WTC11 (cell line): Measurements from ENCODE around the gene NCS1. TPM values are rescaled to one million over a fixed set of nuclear protein-coding genes. Genes with fewer than 3 reads are reported as not detected.

Source experiments
- ATAC-seq: fragments of 200-7000 bp; cut with Tn5 transposase; 2 replicates; pipeline ENCODE4 v1.10.0; 2021; ENCODE audit warnings: mild to moderate bottlenecking, moderate library complexity
- CTCF ChIA-PET: fragments of 300-600 bp; sonication (Branson Sonifier 250); formaldehyde crosslinking; loops from one replicate; lab custom pipeline; 2021; ENCODE audit warnings: antibody characterized with exemption; lab: Charles Lee
- POLR2A ChIA-PET: fragments of 350-600 bp; sonication (Branson Sonifier 250); formaldehyde crosslinking; loops from one replicate; lab custom pipeline; 2021; ENCODE audit warnings: antibody characterized with exemption; lab: Charles Lee
- DNase-seq: peaks from one replicate; pipeline ENCODE4 v3.0.0; 2021; ENCODE audit warnings: low spot score
- H3K27ac Mint-ChIP-seq: 2 replicates; pipeline ENCODE4 v1.8.0; 2021; ENCODE audit warnings: mixed read lengths
- H3K27me3 Mint-ChIP-seq: 2 replicates; pipeline ENCODE4 v1.8.0; 2021; ENCODE audit warnings: low read depth, mild to moderate bottlenecking, moderate library complexity, mixed read lengths
- H3K36me3 Mint-ChIP-seq: 2 replicates; pipeline ENCODE4 v1.8.0; 2021; ENCODE audit warnings: mixed read lengths
- H3K4me1 Mint-ChIP-seq: 2 replicates; pipeline ENCODE4 v1.8.0; 2022; ENCODE audit warnings: mixed read lengths
- H3K4me3 Mint-ChIP-seq: 2 replicates; pipeline ENCODE4 v1.8.0; 2021; ENCODE audit warnings: mild to moderate bottlenecking, moderate library complexity, mixed read lengths
- H3K9me3 Mint-ChIP-seq: 2 replicates; pipeline ENCODE4 v1.8.0; 2021; ENCODE audit warnings: mixed read lengths
- CREB1 ChIP-seq: sonication (generic); formaldehyde crosslinking; IDR thresholded peaks from 2 replicates; pipeline ENCODE4 v1.8.0; 2023; ENCODE audit warnings: mild to moderate bottlenecking, missing genetic modification reagents
- GTF2I ChIP-seq: fragments of 250-450 bp; sonication (Bioruptor Pico); conservative IDR thresholded peaks from 2 replicates; pipeline ENCODE4 v1.4.0; 2021; ENCODE audit warnings: mild to moderate bottlenecking
- JAZF1 ChIP-seq: fragments of 250-450 bp; sonication (Bioruptor Pico); IDR thresholded peaks from 2 replicates; pipeline ENCODE4 v1.9.0; 2021; ENCODE audit warnings: moderate library complexity, mild to moderate bottlenecking, inconsistent platforms
- NFYB ChIP-seq: sonication (generic); formaldehyde crosslinking; conservative IDR thresholded peaks from 2 replicates; pipeline ENCODE4 v1.8.0; 2022; ENCODE audit warnings: low read depth, missing genetic modification reagents
- SMAD4 ChIP-seq: sonication (generic); formaldehyde crosslinking; IDR thresholded peaks from 2 replicates; pipeline ENCODE4 v1.8.0; 2022; ENCODE audit warnings: mild to moderate bottlenecking, missing genetic modification reagents
- SOX15 ChIP-seq: fragments of 250-450 bp; sonication (Bioruptor Pico); IDR thresholded peaks from 2 replicates; pipeline ENCODE4 v1.9.0; 2021; ENCODE audit warnings: mild to moderate bottlenecking
- SP1 ChIP-seq: sonication (generic); formaldehyde crosslinking; conservative IDR thresholded peaks from 2 replicates; pipeline ENCODE4 v1.8.1; 2022; ENCODE audit warnings: missing genetic modification reagents
- TCF7 ChIP-seq: sonication (generic); formaldehyde crosslinking; IDR thresholded peaks from 2 replicates; pipeline ENCODE4 v1.8.0; 2022; ENCODE audit warnings: mild to moderate bottlenecking, low read depth, missing genetic modification reagents, moderate library complexity
- total RNA-seq: library from RNA; stranded (reverse); gene quantifications from 3 replicates; pipeline ENCODE4 v1.2.3, GENCODE V29; 2021
- TF ChIP-seq, protein P1 (sequence below): sonication (generic); formaldehyde crosslinking; IDR thresholded peaks from 2 replicates; pipeline ENCODE4 v1.8.0; 2022; ENCODE audit warnings: mild to moderate bottlenecking, missing genetic modification reagents
- TF ChIP-seq, protein P2 (sequence below): sonication (generic); formaldehyde crosslinking; IDR thresholded peaks from 2 replicates; pipeline ENCODE4 v1.8.0; 2023; ENCODE audit warnings: missing genetic modification reagents, mild to moderate bottlenecking, borderline replicate concordance
- TF ChIP-seq, protein P3 (sequence below): sonication (generic); formaldehyde crosslinking; conservative IDR thresholded peaks from 2 replicates; pipeline ENCODE4 v1.8.1; 2022; ENCODE audit warnings: mild to moderate bottlenecking, missing genetic modification reagents
- TF ChIP-seq, protein P4 (sequence below): fragments of 250-450 bp; sonication (Bioruptor Pico); conservative IDR thresholded peaks from 2 replicates; pipeline ENCODE4 v1.9.0; 2021; ENCODE audit warnings: mild to moderate bottlenecking

Gene NCS1
- total RNA-seq, 1 experiment from 2014 or later, result 32.4 TPM

DNA sequence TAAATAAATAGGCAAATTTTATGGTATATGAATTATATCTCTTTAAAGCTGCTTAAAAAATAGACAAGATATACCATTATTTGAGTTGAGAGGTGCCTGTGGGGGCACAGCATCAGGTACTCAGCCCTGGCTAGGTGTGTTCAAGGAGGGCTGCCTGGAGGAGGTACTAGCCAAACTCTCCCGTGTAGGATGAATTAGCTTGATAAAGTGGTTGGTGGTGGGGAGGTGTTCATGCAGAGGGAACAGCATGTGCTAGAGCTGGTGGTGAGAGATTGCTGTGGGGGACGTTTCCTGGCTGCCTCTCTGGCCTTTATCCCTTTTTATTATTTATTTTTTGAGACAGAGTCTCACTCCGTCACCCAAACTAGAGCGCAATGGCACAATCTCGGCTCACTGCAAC is 23.2 kb upstream of the NCS1 start (continued):
- TF ChIP-seq, protein P1, sequence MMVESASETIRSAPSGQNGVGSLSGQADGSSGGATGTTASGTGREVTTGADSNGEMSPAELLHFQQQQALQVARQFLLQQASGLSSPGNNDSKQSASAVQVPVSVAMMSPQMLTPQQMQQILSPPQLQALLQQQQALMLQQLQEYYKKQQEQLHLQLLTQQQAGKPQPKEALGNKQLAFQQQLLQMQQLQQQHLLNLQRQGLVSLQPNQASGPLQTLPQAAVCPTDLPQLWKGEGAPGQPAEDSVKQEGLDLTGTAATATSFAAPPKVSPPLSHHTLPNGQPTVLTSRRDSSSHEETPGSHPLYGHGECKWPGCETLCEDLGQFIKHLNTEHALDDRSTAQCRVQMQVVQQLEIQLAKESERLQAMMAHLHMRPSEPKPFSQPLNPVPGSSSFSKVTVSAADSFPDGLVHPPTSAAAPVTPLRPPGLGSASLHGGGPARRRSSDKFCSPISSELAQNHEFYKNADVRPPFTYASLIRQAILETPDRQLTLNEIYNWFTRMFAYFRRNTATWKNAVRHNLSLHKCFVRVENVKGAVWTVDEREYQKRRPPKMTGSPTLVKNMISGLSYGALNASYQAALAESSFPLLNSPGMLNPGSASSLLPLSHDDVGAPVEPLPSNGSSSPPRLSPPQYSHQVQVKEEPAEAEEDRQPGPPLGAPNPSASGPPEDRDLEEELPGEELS (CRISPR knock-in tag), result no peak
- no peak for TF ChIP-seq CREB1

DNA sequence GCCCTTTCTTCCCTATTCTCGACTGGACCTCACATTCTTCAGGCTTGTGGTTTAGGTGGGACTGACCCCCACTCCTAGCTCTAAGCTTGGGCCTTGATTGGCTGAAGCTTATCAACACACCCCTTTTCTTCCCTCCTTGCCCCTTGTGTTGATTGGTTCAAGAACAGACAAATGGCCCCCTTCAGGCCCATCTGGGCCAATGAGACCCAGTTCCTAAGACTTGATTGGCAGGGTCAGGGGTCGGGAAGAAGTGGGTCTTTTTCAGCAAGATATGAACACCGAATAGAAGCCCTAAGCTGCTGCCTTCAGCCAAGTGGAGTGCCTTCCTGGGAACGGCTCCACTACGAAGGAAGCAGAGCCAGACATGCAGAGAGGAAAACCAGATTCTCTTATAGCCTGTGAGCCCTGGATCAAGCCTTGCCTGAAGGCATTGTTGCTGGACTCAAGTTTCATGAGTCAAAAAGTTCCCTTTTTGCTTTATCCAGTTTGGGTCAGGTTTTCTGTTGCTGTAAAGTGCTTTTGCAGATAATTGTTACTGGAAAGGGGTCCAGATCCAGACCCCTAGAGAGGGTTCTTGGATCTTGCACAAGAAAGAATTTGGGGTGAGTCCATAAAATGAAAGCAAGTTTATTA is 22.4 kb upstream of the NCS1 start:
- Mint-ChIP-seq H3K27ac (no peak overlapping the region), H3K4me1 (peaks cover 13% of the 10 kb centered on the region), H3K36me3 (no peaks in the 10 kb centered on the region), H3K4me3 (no peak overlapping the region), H3K27me3 (no peaks in the 10 kb centered on the region), H3K9me3 (peaks cover 4% of the 10 kb centered on the region; the same call in 1 of the 2 replicates)
- TF ChIP-seq, protein P2, sequence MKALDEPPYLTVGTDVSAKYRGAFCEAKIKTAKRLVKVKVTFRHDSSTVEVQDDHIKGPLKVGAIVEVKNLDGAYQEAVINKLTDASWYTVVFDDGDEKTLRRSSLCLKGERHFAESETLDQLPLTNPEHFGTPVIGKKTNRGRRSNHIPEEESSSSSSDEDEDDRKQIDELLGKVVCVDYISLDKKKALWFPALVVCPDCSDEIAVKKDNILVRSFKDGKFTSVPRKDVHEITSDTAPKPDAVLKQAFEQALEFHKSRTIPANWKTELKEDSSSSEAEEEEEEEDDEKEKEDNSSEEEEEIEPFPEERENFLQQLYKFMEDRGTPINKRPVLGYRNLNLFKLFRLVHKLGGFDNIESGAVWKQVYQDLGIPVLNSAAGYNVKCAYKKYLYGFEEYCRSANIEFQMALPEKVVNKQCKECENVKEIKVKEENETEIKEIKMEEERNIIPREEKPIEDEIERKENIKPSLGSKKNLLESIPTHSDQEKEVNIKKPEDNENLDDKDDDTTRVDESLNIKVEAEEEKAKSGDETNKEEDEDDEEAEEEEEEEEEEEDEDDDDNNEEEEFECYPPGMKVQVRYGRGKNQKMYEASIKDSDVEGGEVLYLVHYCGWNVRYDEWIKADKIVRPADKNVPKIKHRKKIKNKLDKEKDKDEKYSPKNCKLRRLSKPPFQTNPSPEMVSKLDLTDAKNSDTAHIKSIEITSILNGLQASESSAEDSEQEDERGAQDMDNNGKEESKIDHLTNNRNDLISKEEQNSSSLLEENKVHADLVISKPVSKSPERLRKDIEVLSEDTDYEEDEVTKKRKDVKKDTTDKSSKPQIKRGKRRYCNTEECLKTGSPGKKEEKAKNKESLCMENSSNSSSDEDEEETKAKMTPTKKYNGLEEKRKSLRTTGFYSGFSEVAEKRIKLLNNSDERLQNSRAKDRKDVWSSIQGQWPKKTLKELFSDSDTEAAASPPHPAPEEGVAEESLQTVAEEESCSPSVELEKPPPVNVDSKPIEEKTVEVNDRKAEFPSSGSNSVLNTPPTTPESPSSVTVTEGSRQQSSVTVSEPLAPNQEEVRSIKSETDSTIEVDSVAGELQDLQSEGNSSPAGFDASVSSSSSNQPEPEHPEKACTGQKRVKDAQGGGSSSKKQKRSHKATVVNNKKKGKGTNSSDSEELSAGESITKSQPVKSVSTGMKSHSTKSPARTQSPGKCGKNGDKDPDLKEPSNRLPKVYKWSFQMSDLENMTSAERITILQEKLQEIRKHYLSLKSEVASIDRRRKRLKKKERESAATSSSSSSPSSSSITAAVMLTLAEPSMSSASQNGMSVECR (CRISPR knock-in tag), result no peak
- TF ChIP-seq SMAD4 (CRISPR knock-in tag), result no peak
- no peak for TF ChIP-seq JAZF1 (CRISPR knock-in tag)
- no peak for TF ChIP-seq SP1 (CRISPR knock-in tag)
- no peak for TF ChIP-seq TCF7 (CRISPR knock-in tag)
- peak; percentile 72 for TF ChIP-seq GTF2I (CRISPR knock-in tag)
- TF ChIP-seq, protein P1 (CRISPR knock-in tag), result no peak
- TF ChIP-seq SOX15 (CRISPR knock-in tag), result no peak
- peak; percentile 51 for TF ChIP-seq NFYB (CRISPR knock-in tag)
- TF ChIP-seq, protein P3, sequence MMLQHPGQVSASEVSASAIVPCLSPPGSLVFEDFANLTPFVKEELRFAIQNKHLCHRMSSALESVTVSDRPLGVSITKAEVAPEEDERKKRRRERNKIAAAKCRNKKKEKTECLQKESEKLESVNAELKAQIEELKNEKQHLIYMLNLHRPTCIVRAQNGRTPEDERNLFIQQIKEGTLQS (CRISPR knock-in tag), result no peak
- TF ChIP-seq, protein P4, sequence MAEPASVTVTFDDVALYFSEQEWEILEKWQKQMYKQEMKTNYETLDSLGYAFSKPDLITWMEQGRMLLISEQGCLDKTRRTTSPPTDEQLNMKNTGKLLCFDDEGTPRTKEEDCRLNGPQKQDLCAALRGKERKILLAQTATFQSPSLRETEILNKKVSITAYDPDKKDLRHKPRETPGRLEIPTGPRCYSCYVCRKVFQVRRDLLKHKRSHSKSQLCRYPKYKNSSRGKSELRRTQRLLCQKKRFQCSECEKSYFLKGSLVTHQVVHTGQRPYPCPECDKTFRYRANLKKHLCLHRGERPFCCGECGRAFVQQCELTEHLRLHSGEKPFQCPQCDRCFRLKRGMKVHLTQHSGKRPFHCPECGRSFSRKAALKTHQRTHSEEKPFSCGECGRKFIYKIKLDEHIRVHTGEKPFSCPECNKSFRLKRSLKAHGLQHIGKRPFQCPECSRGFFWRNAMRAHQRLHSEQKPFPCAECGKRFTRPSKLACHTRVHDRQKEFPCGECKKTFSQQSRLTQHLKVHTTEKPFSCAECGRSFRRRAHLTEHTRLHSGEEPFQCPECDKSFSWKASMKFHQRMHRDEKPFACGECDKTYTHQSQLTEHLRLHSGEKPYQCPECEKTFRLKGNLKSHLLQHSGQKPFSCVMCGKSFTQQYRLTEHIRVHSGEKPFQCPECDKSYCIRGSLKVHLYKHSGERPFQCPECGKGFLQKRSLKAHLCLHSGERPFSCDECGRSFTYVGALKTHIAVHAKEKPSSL (CRISPR knock-in tag), result no peak
- DNase-seq (no peak), ATAC-seq (peak; percentile 70)
- ChIA-PET CTCF (interaction anchor here (0.7 kb wide), 1 partner anchor 95 kb away, joined by 3 read pairs; no protein-coding TSS in a partner anchor), POLR2A (interaction anchor here (0.6 kb wide), 1 partner anchor 60 kb away, joined by 8 read pairs; no protein-coding TSS in a partner anchor)
